ENCODE results near the gene IRAK3. TPM values are rescaled to one million over a fixed set of nuclear protein-coding genes. Genes with fewer than 3 reads are reported as not detected.

The IRAK3 gene
- total RNA-seq, 1 experiment from 2014 or later: 0.44 TPM

- Histone ChIP-seq H3K27ac (ENCODE audit: insufficient read length, low read depth, low read length) (no peak overlapping the region), H2AFZ (ENCODE audit: low read length) (no peak overlapping the region), H4K20me1 (ENCODE audit: control insufficient read depth, insufficient read depth, insufficient read length) (no peaks in the 10 kb centered on the region), H3K56ac (ENCODE audit: insufficient read length, low read depth, low read length) (no peak overlapping the region), H3K18ac (ENCODE audit: insufficient read length, low read depth, low read length) (no peak overlapping the region), H3K79me2 (ENCODE audit: insufficient read depth, low read length) (no peaks in the 10 kb centered on the region), H3K9me3 (ENCODE audit: control insufficient read depth, low read depth, low read length) (no peaks in the 10 kb centered on the region), H2AK5ac (ENCODE audit: insufficient read length, low read length) (no peak overlapping the region), H3K14ac (ENCODE audit: insufficient read depth, low read length) (no peak overlapping the region), H2BK20ac (ENCODE audit: low read depth, low read length, poor library complexity, severe bottlenecking) (no peak overlapping the region), H3K4ac (ENCODE audit: low read depth, low read length) (no peak overlapping the region), H2BK15ac (ENCODE audit: low read depth, low read length) (no peak overlapping the region), H3K4me2 (ENCODE audit: insufficient read depth, insufficient read length, low read length) (no peak overlapping the region), H4K91ac (ENCODE audit: insufficient read length, low read depth, low read length) (no peak overlapping the region), H4K5ac (ENCODE audit: insufficient read length, low read depth, low read length) (no peak overlapping the region), H3K4me1 (ENCODE audit: insufficient read depth, low read length) (no peaks in the 10 kb centered on the region), H3K9ac (ENCODE audit: extremely low read depth, insufficient read length, low read length) (no peak overlapping the region), H3K23me2 (ENCODE audit: insufficient read length, low read depth, low read length, poor library complexity, severe bottlenecking) (no peaks in the 10 kb centered on the region), H3K23ac (ENCODE audit: insufficient read length, low read depth, low read length) (no peak overlapping the region), H4K8ac (replicated peaks; ENCODE audit: insufficient read length, low read depth, low read length) (no peak overlapping the region), H3K79me1 (ENCODE audit: insufficient read depth, low read depth, low read length, poor library complexity, severe bottlenecking) (no peaks in the 10 kb centered on the region), H3K27me3 (ENCODE audit: insufficient read depth, low read length) (no peaks in the 10 kb centered on the region), H2BK120ac (ENCODE audit: low read depth, low read length, poor library complexity, severe bottlenecking) (no peak overlapping the region), H3T11ph (ENCODE audit: low read length) (no peak overlapping the region), H2BK5ac (ENCODE audit: insufficient read length, low read length) (no peak overlapping the region), H2BK12ac (ENCODE audit: insufficient read length, low read depth, low read length) (no peak overlapping the region)
- Mint-ChIP-seq H3K4me3 (no peak overlapping the region), H3K27ac (no peak overlapping the region), H3K4me1 (peaks cover 20 to 22% of the 10 kb centered on the region in 2 experiments), H3K27me3 (ENCODE audit: low read depth) (no peaks in the 10 kb centered on the region; the same call in 1 of the 2 replicates), H3K9me3 (no peaks in the 10 kb centered on the region), H3K36me3 (ENCODE audit: insufficient read depth in 1 of 3, low read depth in 3 of 3) (no peaks in the 10 kb centered on the region)
- TF ChIP-seq CTCF (conservative IDR thresholded peaks at IDR 0.05): no peak
- DNase-seq: no peak
- WGBS (ENCODE audit: extremely low coverage, insufficient read length, low lambda C conversion rate): no CpG with 5 or more reads among the region's 2 CpGs
These were observed 53.3 kb downstream of the IRAK3 start for GRCh38 chr12:66242311-66242710.
